H9 (cell line): Measurements from ENCODE around the gene LGALS7. TPM values are rescaled to one million over a fixed set of nuclear protein-coding genes. Genes with fewer than 3 reads are reported as not detected.

Experiments
- DNase-seq: peaks from one replicate; pipeline ENCODE4 v3.0.0-alpha.2; 2017
- H2AFZ ChIP-seq: one replicate; pipeline ENCODE4 v1.6.1; 2013; ENCODE audit warnings: mild to moderate bottlenecking, low read length, control low read depth, moderate library complexity
- H2AK5ac ChIP-seq: 2 replicates; pipeline ENCODE4 v1.6.1; 2013; ENCODE audit warnings: low read length, control low read depth, mixed read lengths; ENCODE audit not compliant: insufficient read length
- H2BK120ac ChIP-seq: one replicate; pipeline ENCODE4 v1.6.1; 2013; ENCODE audit warnings: low read depth, mild to moderate bottlenecking, low read length, control low read depth, inconsistent platforms; ENCODE audit not compliant: poor library complexity, severe bottlenecking
- H2BK12ac ChIP-seq: 2 replicates; pipeline ENCODE4 v1.6.1; 2013; ENCODE audit warnings: low read length, control low read depth, mixed read lengths, low read depth; ENCODE audit not compliant: insufficient read length
- H2BK15ac ChIP-seq: 2 replicates; pipeline ENCODE4 v1.6.1; 2013; ENCODE audit warnings: low read depth, low read length, control low read depth
- H2BK20ac ChIP-seq: one replicate; pipeline ENCODE4 v1.6.1; 2013; ENCODE audit warnings: low read depth, mild to moderate bottlenecking, low read length, control low read depth, inconsistent platforms; ENCODE audit not compliant: poor library complexity, severe bottlenecking
- H2BK5ac ChIP-seq: 2 replicates; pipeline ENCODE4 v1.6.1; 2013; ENCODE audit warnings: low read length, control low read depth, mixed read lengths; ENCODE audit not compliant: insufficient read length
- H3K14ac ChIP-seq: 2 replicates; pipeline ENCODE4 v1.6.1; 2013; ENCODE audit warnings: low read length, control low read depth; ENCODE audit not compliant: insufficient read depth
- H3K18ac ChIP-seq: 2 replicates; pipeline ENCODE4 v1.6.1; 2013; ENCODE audit warnings: low read depth, mild to moderate bottlenecking, mixed read lengths, low read length, control low read depth; ENCODE audit not compliant: insufficient read length
- H3K23ac ChIP-seq: 2 replicates; pipeline ENCODE4 v1.6.1; 2013; ENCODE audit warnings: low read length, control low read depth, mixed read lengths, low read depth; ENCODE audit not compliant: insufficient read length
- H3K23me2 ChIP-seq: 2 replicates; pipeline ENCODE4 v1.6.1; 2013; ENCODE audit warnings: low read depth, mild to moderate bottlenecking, mixed read lengths, low read length, control low read depth; ENCODE audit not compliant: insufficient read length, poor library complexity, severe bottlenecking
- H3K27ac ChIP-seq: 2 replicates; pipeline ENCODE4 v1.5.1; 2013; ENCODE audit warnings: low read length, control low read depth, mixed read lengths, low read depth; ENCODE audit not compliant: insufficient read length
- H3K27me3 ChIP-seq: 2 replicates; pipeline ENCODE4 v1.6.1; 2013; ENCODE audit warnings: low read length, control low read depth, inconsistent platforms; ENCODE audit not compliant: insufficient read depth
- H3K4ac ChIP-seq: 2 replicates; pipeline ENCODE4 v1.6.1; 2013; ENCODE audit warnings: low read depth, mild to moderate bottlenecking, control low read depth, inconsistent platforms, low read length, moderate library complexity
- H3K4me1 ChIP-seq: 2 replicates; pipeline ENCODE4 v1.6.1; 2013; ENCODE audit warnings: low read length, control low read depth, inconsistent platforms; ENCODE audit not compliant: insufficient read depth
- H3K4me2 ChIP-seq: 2 replicates; pipeline ENCODE4 v1.6.1; 2013; ENCODE audit warnings: low read length, control low read depth, mixed read lengths; ENCODE audit not compliant: insufficient read length, insufficient read depth
- H3K56ac ChIP-seq: 2 replicates; pipeline ENCODE4 v1.6.1; 2013; ENCODE audit warnings: low read depth, mild to moderate bottlenecking, mixed read lengths, low read length, control low read depth; ENCODE audit not compliant: insufficient read length
- H3K79me1 ChIP-seq: 2 replicates; pipeline ENCODE4 v1.6.1; 2013; ENCODE audit warnings: low read depth, mild to moderate bottlenecking, moderate library complexity, low read length, control low read depth, inconsistent platforms; ENCODE audit not compliant: insufficient read depth, poor library complexity, severe bottlenecking
- H3K79me2 ChIP-seq: 2 replicates; pipeline ENCODE4 v1.6.1; 2013; ENCODE audit warnings: low read length, control low read depth, inconsistent platforms; ENCODE audit not compliant: insufficient read depth
- H3K9ac ChIP-seq: 2 replicates; pipeline ENCODE4 v1.6.1; 2013; ENCODE audit warnings: low read length, control low read depth, mixed read lengths; ENCODE audit not compliant: insufficient read length; ENCODE audit errors: extremely low read depth
- H3K9me3 ChIP-seq: one replicate; pipeline ENCODE4 v1.6.1; 2013; ENCODE audit warnings: low read depth, low read length, inconsistent platforms; ENCODE audit not compliant: control insufficient read depth
- H3T11ph ChIP-seq: one replicate; pipeline ENCODE4 v1.6.1; 2013; ENCODE audit warnings: mild to moderate bottlenecking, low read length, control low read depth, inconsistent platforms
- H4K20me1 ChIP-seq: one replicate; pipeline ENCODE4 v1.6.1; 2013; ENCODE audit not compliant: control insufficient read depth, insufficient read length, insufficient read depth
- H4K5ac ChIP-seq: 2 replicates; pipeline ENCODE4 v1.6.1; 2013; ENCODE audit warnings: low read depth, mild to moderate bottlenecking, mixed read lengths, low read length, control low read depth; ENCODE audit not compliant: insufficient read length
- H4K8ac ChIP-seq: replicated peaks from 2 replicates; pipeline ENCODE4 v1.6.1; 2013; ENCODE audit warnings: low read length, control low read depth, mixed read lengths, low read depth; ENCODE audit not compliant: insufficient read length
- H4K91ac ChIP-seq: 2 replicates; pipeline ENCODE4 v1.6.1; 2013; ENCODE audit warnings: low read depth, mild to moderate bottlenecking, moderate library complexity, mixed read lengths, low read length, control low read depth; ENCODE audit not compliant: insufficient read length
- H3K27ac Mint-ChIP-seq, 3 experiments: 2 replicates in 2 of 3; 3 replicates in 1 of 3; pipeline ENCODE4 v1.8.0; 2020 to 2021; ENCODE audit warnings: mixed read lengths in 3 of 3, mild to moderate bottlenecking in 1 of 3, moderate library complexity in 1 of 3
- H3K27me3 Mint-ChIP-seq: 2 replicates; pipeline ENCODE4 v1.8.0; 2021; ENCODE audit warnings: low read depth, mild to moderate bottlenecking, moderate library complexity, mixed read lengths
- H3K36me3 Mint-ChIP-seq, 3 experiments: 2 replicates in 2 of 3; 3 replicates in 1 of 3; pipeline ENCODE4 v1.8.0; 2020 to 2021; ENCODE audit warnings: low read depth in 3 of 3, mixed read lengths in 3 of 3; ENCODE audit not compliant: insufficient read depth in 1 of 3
- H3K4me1 Mint-ChIP-seq, 2 experiments: 2 replicates each; pipeline ENCODE4 v1.8.0; 2020; ENCODE audit warnings: mixed read lengths in 2 of 2
- H3K4me3 Mint-ChIP-seq, 2 experiments: 2 replicates in 1 of 2; 3 replicates in 1 of 2; pipeline ENCODE4 v1.8.0; 2020 to 2021; ENCODE audit warnings: mild to moderate bottlenecking in 2 of 2, mixed read lengths in 2 of 2, moderate library complexity in 1 of 2
- H3K9me3 Mint-ChIP-seq, 2 experiments: 2 replicates in 1 of 2; 3 replicates in 1 of 2; pipeline ENCODE4 v1.8.0; 2020; ENCODE audit warnings: mild to moderate bottlenecking in 2 of 2, mixed read lengths in 2 of 2, moderate library complexity in 1 of 2
- CTCF ChIP-seq: fragments of 200-600 bp; sonication (generic); conservative IDR thresholded peaks from 3 replicates; pipeline ENCODE4 v1.8.0; 2021; ENCODE audit warnings: antibody characterized with exemption, mild to moderate bottlenecking
- WGBS: extraction: QIAGEN DNeasy Blood & Tissue Kit; methylation state at CpG from one replicate; pipeline ENCODE4 v1.1.7; 2013; ENCODE audit warnings: missing lambda C conversion rate, low lambda C conversion rate, mixed read lengths; ENCODE audit not compliant: insufficient read length; ENCODE audit errors: extremely low coverage; 5-methylcytosine and 5-hydroxymethylcytosine counted together
- total RNA-seq: library from RNA; stranded (reverse); gene quantifications from 2 replicates; pipeline ENCODE4 v1.2.1, GENCODE V29; 2021

LGALS7 gene
- total RNA-seq, 1 experiment from 2014 or later, result not detected

GRCh38 chr19:38741670-38742069, 31.6 kb downstream of the LGALS7 start:
- Mint-ChIP-seq H3K9me3 (no peaks in the 10 kb centered on the region; a peak in 1 of 5 replicates), H3K36me3 (peaks cover 0 to 6% (median 0%) of the 10 kb centered on the region in 3 experiments; a peak in 3 of 7 replicates), H3K27ac (no peak overlapping the region; a peak in 1 of 7 replicates), H3K27me3 (peaks cover 27% of the 10 kb centered on the region), H3K4me3 (no peak overlapping the region), H3K4me1 (peaks cover 2 to 11% of the 10 kb centered on the region in 2 experiments; a peak in 2 of 4 replicates)
- H3K9ac ChIP-seq, result no peak overlapping the region
- H2AFZ ChIP-seq, result no peak overlapping the region
- H2BK12ac ChIP-seq, result no peak overlapping the region
- no peaks in the 10 kb centered on the region for H3K23me2 ChIP-seq
- no peak overlapping the region for H2AK5ac ChIP-seq
- no peak overlapping the region for H3K18ac ChIP-seq
- no peaks in the 10 kb centered on the region for H3K4me1 ChIP-seq
- H3T11ph ChIP-seq, result no peak overlapping the region
- H3K79me2 ChIP-seq, result no peaks in the 10 kb centered on the region
- H3K4ac ChIP-seq, result no peak overlapping the region
- H2BK5ac ChIP-seq, result no peak overlapping the region
- no peak overlapping the region for H2BK15ac ChIP-seq
- H3K23ac ChIP-seq, result no peak overlapping the region
- no peaks in the 10 kb centered on the region; the same call in 1 of the 2 replicates for H3K27me3 ChIP-seq
- no peaks in the 10 kb centered on the region for H4K20me1 ChIP-seq
- TF ChIP-seq CTCF, result no peak
- no peak overlapping the region for H3K27ac ChIP-seq
- no peaks in the 10 kb centered on the region for H3K79me1 ChIP-seq
- DNase-seq, result no peak
- no peak overlapping the region for H3K14ac ChIP-seq
- H4K5ac ChIP-seq, result no peak overlapping the region
- H4K91ac ChIP-seq, result no peak overlapping the region
- no CpG with 5 or more reads among the region's 15 CpGs for WGBS
- H3K9me3 ChIP-seq, result no peaks in the 10 kb centered on the region
- no peak overlapping the region for H4K8ac ChIP-seq
- H2BK120ac ChIP-seq, result no peak overlapping the region
- H3K56ac ChIP-seq, result no peak overlapping the region
- H2BK20ac ChIP-seq, result no peak overlapping the region
- no peak overlapping the region for H3K4me2 ChIP-seq
